Liver (tissue), 9 donors: Measurements from ENCODE around the gene ATP2B2. TPM values are rescaled to one million over a fixed set of nuclear protein-coding genes. Genes with fewer than 3 reads are reported as not detected.

Source experiments
- DNase-seq: peaks from one replicate; pipeline ENCODE4 v3.0.0-alpha.2; 2017; ENCODE audit warnings: low spot score
- H3K27ac ChIP-seq, 2 donors: one replicate each; pipeline ENCODE4 v1.7.0; 2013; ENCODE audit warnings: inconsistent platforms in 2 of 2, low read length in 2 of 2, control low read depth in 1 of 2, low read depth in 1 of 2, mild to moderate bottlenecking in 1 of 2
- H3K27me3 ChIP-seq, 4 donors: one replicate each; pipeline versions ENCODE4 v1.6.1 to v1.7.0; 2013; ENCODE audit warnings: low read length in 3 of 4, inconsistent platforms in 1 of 4, mild to moderate bottlenecking in 1 of 4, moderate library complexity in 1 of 4; ENCODE audit not compliant: control insufficient read depth in 4 of 4, insufficient read depth in 4 of 4
- H3K36me3 ChIP-seq, 4 donors: one replicate each; pipeline versions ENCODE4 v1.6.1 to v1.7.0; 2013; ENCODE audit warnings: low read length in 3 of 4, mild to moderate bottlenecking in 3 of 4, low read depth in 1 of 4, moderate library complexity in 1 of 4; ENCODE audit not compliant: control insufficient read depth in 4 of 4, insufficient read depth in 3 of 4
- H3K4me1 ChIP-seq, 4 donors: one replicate each; pipeline versions ENCODE4 v1.6.1 to v1.7.0; 2013; ENCODE audit warnings: low read length in 3 of 4, mild to moderate bottlenecking in 3 of 4, moderate library complexity in 1 of 4; ENCODE audit not compliant: control insufficient read depth in 4 of 4, insufficient read depth in 4 of 4
- H3K4me3 ChIP-seq, 3 donors: one replicate each; pipeline versions ENCODE4 v1.6.1 to v1.7.0; 2013; ENCODE audit warnings: low read length in 3 of 3, control low read depth in 1 of 3, low read depth in 1 of 3, mild to moderate bottlenecking in 1 of 3
- H3K9ac ChIP-seq, 2 donors: one replicate each; pipeline ENCODE4 v1.7.0; 2013; ENCODE audit warnings: low read length in 2 of 2, mild to moderate bottlenecking in 2 of 2, moderate library complexity in 2 of 2, control low read depth in 1 of 2, low read depth in 1 of 2
- H3K9me3 ChIP-seq, 4 donors: one replicate each; pipeline versions ENCODE4 v1.6.1 to v1.7.0; 2013; ENCODE audit warnings: low read length in 3 of 4; ENCODE audit not compliant: control insufficient read depth in 4 of 4
- EGR1 ChIP-seq, 2 donors: IDR thresholded peaks; 2 replicates each; pipeline ENCODE4 v1.6.1; 2016 to 2018; ENCODE audit warnings: antibody characterized with exemption in 2 of 2, low read depth in 2 of 2
- FOXA1 ChIP-seq: IDR thresholded peaks from 2 replicates; pipeline ENCODE4 v1.6.1; 2016; ENCODE audit warnings: antibody characterized with exemption
- FOXA2 ChIP-seq: IDR thresholded peaks from 2 replicates; pipeline ENCODE4 v1.6.1; 2016; ENCODE audit warnings: antibody characterized with exemption
- GABPA ChIP-seq, 2 donors: IDR thresholded peaks in 1 of 2; conservative IDR thresholded peaks in 1 of 2; 2 replicates each; pipeline ENCODE4 v1.6.1; 2016; ENCODE audit warnings: antibody characterized with exemption in 2 of 2, mild to moderate bottlenecking in 1 of 2, moderate library complexity in 1 of 2
- HNF4A ChIP-seq, 2 donors: conservative IDR thresholded peaks; 2 replicates each; pipeline ENCODE4 v1.6.1; 2016; ENCODE audit warnings: antibody characterized with exemption in 2 of 2, mild to moderate bottlenecking in 2 of 2
- HNF4G ChIP-seq: IDR thresholded peaks from 2 replicates; pipeline ENCODE4 v1.6.1; 2016; ENCODE audit warnings: antibody characterized with exemption
- JUND ChIP-seq, 2 donors: IDR thresholded peaks; 2 replicates each; pipeline ENCODE4 v1.6.1; 2016; ENCODE audit warnings: antibody characterized with exemption in 2 of 2
- NR2F2 ChIP-seq: IDR thresholded peaks from 2 replicates; pipeline ENCODE4 v1.6.1; 2016; ENCODE audit warnings: antibody characterized with exemption
- RAD21 ChIP-seq, 2 donors: IDR thresholded peaks; 2 replicates each; pipeline ENCODE4 v1.6.1; 2016; ENCODE audit warnings: antibody characterized with exemption in 2 of 2, mild to moderate bottlenecking in 2 of 2
- RXRA ChIP-seq, 2 donors: IDR thresholded peaks; 2 replicates each; pipeline ENCODE4 v1.6.1; 2017 to 2018; ENCODE audit warnings: antibody characterized with exemption in 2 of 2, mild to moderate bottlenecking in 1 of 2
- SP1 ChIP-seq: IDR thresholded peaks from 2 replicates; pipeline ENCODE4 v1.6.1; 2018; ENCODE audit warnings: antibody characterized with exemption, mild to moderate bottlenecking
- TAF1 ChIP-seq: conservative IDR thresholded peaks from 2 replicates; pipeline ENCODE4 v1.6.1; 2016; ENCODE audit warnings: antibody characterized with exemption, mild to moderate bottlenecking
- YY1 ChIP-seq: IDR thresholded peaks from 2 replicates; pipeline ENCODE4 v1.6.1; 2016; ENCODE audit warnings: antibody characterized with exemption, mild to moderate bottlenecking
- WGBS: extraction: QIAGEN DNeasy Blood & Tissue Kit; methylation state at CpG from one replicate; pipeline ENCODE4 v1.1.7; 2013; 5-methylcytosine and 5-hydroxymethylcytosine counted together
- polyA plus RNA-seq, 2 donors: library from polyadenylated mRNA; stranded (reverse) in 1 of 2; unstranded in 1 of 2; fragments of 200-250 nt in 1 of 2; fragments of >200 nt in 1 of 2; fragmentation: Nextera tagmentation in 1 of 2; extraction: Ambion mirVana in 1 of 2; gene quantifications; one replicate each; pipeline versions ENCODE4 v1.2.1 to v1.2.3, GENCODE V29; 2013 to 2015
- total RNA-seq, 2 donors: library from RNA; depleted of rRNA; stranded (reverse); fragments of >200 nt; gene quantifications; one replicate each; pipeline ENCODE4 v1.2.3, GENCODE V29; 2014
- TF ChIP-seq, protein P1 (sequence below): fragments of 150-350 bp; IDR thresholded peaks from 2 replicates; pipeline ENCODE4 v1.5.1; 2017; ENCODE audit warnings: improper control_type of control experiment, low read depth, low read length; ENCODE audit not compliant: missing input control
- TF ChIP-seq, protein P2 (sequence below): IDR thresholded peaks from 2 replicates; pipeline ENCODE4 v1.6.1; 2016; ENCODE audit warnings: antibody characterized with exemption
- TF ChIP-seq, protein P3 (sequence below): IDR thresholded peaks from 2 replicates; pipeline ENCODE4 v1.6.1; 2016; ENCODE audit warnings: antibody characterized with exemption
- TF ChIP-seq, protein P4 (sequence below): IDR thresholded peaks from 2 replicates; pipeline ENCODE4 v1.6.1; 2016; ENCODE audit warnings: antibody characterized with exemption, mild to moderate bottlenecking
- TF ChIP-seq, protein P5 (sequence below): IDR thresholded peaks from 2 replicates; pipeline ENCODE4 v1.6.1; 2016; ENCODE audit warnings: antibody characterized with exemption
- donor health status: healthy.
- donor health status: healthy.
- donor health status: healthy.
- donor health status: healthy.
- donor health status: healthy.

ATP2B2 gene
- total and polyA plus RNA-seq, 4 donors, result 10.4 to 27.8 (median 20.7) TPM

DNA sequence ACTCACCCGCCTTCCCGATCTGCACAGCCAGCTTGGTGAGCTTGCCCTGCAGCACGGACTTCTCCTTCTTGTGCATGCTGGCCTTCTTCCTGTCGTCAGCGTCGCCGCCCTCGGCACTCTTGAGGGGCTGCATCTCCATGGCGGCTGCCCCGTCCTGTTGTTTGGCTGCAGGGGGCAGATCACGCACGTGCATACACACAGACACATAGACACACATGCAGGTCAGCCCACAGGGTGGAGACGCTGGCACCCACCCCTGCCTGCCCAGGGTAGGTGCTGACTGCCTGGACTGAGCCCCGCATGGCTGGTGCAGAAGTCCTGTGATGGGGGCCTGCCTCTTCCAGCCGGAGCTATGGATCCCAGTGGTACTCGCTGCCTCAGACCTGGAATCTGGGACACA lies 127.1 kb downstream of the ATP2B2 start:
- H3K27ac ChIP-seq, result no peak overlapping the region
- H3K4me3 ChIP-seq, result no peak overlapping the region
- H3K9me3 ChIP-seq, result no peaks in the 10 kb centered on the region
- no peak for DNase-seq
- 93% methylated on average over 16 of the region's 16 CpGs for WGBS
- no peak for TF ChIP-seq NR2F2
- no peak for TF ChIP-seq HNF4A (conservative IDR thresholded peaks at IDR 0.05)
- H3K9ac ChIP-seq, result no peak overlapping the region
- H3K27me3 ChIP-seq, result no peaks in the 10 kb centered on the region
- H3K36me3 ChIP-seq, result peaks cover 0 to 52% (median 12%) of the 10 kb centered on the region in 4 donors
- no peaks in the 10 kb centered on the region for H3K4me1 ChIP-seq

DNA sequence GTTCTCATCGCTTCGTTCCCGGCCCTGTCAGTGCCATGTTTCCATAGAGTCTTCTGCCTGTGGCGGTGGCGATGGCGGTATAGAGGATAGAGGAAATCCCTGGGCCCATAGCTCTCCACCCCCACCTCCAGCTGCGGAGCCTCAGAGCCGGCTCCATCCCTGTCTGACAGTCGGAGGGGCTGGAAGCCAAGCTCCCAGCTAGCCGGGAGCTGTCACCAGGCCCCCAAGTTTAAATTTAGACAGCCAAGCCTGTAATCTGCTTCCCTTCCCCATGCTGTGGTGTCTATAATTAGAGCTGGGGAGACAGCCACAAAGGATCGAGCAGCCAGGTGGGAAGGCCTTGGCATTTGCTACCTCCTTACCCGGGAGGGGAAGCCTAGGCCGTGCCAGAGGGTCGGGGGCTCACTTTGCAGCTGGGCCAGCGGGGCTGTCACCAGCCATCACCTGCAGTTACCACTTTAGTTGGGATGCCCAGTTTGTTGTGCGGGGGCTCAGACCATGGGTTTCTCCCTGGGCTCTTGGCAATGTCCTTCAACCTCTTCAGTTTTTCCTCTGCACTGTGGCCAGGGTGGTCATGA lies 128.1 kb downstream of the ATP2B2 start:
- H3K4me3 ChIP-seq, result no peak overlapping the region

More for the DNA sequence above, 128.1 kb downstream of the ATP2B2 start:
- Histone ChIP-seq H3K9me3 (no peaks in the 10 kb centered on the region), H3K36me3 (peaks cover 0 to 49% (median 12%) of the 10 kb centered on the region in 4 donors), H3K27ac (no peak overlapping the region), H3K4me1 (no peaks in the 10 kb centered on the region), H3K27me3 (no peaks in the 10 kb centered on the region), H3K9ac (no peak overlapping the region)
- TF ChIP-seq YY1 (no peak), NR2F2 (no peak), SP1 (no peak), RAD21 (IDR thresholded peaks at IDR 0.05) (no peak), FOXA2 (no peak), HNF4A (conservative IDR thresholded peaks at IDR 0.05) (no peak), HNF4G (no peak), FOXA1 (no peak), EGR1 (IDR thresholded peaks at IDR 0.05; ENCODE audit: low read depth in 2 of 2) (no peak), RXRA (IDR thresholded peaks at IDR 0.05) (no peak), TAF1 (no peak), JUND (IDR thresholded peaks at IDR 0.05) (no peak), GABPA (IDR thresholded peaks at IDR 0.05 in 1 of 2, conservative IDR thresholded peaks at IDR 0.05 in 1 of 2) (no peak)
- TF ChIP-seq, protein P1, sequence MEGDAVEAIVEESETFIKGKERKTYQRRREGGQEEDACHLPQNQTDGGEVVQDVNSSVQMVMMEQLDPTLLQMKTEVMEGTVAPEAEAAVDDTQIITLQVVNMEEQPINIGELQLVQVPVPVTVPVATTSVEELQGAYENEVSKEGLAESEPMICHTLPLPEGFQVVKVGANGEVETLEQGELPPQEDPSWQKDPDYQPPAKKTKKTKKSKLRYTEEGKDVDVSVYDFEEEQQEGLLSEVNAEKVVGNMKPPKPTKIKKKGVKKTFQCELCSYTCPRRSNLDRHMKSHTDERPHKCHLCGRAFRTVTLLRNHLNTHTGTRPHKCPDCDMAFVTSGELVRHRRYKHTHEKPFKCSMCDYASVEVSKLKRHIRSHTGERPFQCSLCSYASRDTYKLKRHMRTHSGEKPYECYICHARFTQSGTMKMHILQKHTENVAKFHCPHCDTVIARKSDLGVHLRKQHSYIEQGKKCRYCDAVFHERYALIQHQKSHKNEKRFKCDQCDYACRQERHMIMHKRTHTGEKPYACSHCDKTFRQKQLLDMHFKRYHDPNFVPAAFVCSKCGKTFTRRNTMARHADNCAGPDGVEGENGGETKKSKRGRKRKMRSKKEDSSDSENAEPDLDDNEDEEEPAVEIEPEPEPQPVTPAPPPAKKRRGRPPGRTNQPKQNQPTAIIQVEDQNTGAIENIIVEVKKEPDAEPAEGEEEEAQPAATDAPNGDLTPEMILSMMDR, result no peak
- TF ChIP-seq, protein P2, sequence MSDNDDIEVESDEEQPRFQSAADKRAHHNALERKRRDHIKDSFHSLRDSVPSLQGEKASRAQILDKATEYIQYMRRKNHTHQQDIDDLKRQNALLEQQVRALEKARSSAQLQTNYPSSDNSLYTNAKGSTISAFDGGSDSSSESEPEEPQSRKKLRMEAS, result no peak
- TF ChIP-seq, protein P3, sequence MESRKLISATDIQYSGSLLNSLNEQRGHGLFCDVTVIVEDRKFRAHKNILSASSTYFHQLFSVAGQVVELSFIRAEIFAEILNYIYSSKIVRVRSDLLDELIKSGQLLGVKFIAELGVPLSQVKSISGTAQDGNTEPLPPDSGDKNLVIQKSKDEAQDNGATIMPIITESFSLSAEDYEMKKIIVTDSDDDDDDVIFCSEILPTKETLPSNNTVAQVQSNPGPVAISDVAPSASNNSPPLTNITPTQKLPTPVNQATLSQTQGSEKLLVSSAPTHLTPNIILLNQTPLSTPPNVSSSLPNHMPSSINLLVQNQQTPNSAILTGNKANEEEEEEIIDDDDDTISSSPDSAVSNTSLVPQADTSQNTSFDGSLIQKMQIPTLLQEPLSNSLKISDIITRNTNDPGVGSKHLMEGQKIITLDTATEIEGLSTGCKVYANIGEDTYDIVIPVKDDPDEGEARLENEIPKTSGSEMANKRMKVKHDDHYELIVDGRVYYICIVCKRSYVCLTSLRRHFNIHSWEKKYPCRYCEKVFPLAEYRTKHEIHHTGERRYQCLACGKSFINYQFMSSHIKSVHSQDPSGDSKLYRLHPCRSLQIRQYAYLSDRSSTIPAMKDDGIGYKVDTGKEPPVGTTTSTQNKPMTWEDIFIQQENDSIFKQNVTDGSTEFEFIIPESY, result no peak
- TF ChIP-seq, protein P4, sequence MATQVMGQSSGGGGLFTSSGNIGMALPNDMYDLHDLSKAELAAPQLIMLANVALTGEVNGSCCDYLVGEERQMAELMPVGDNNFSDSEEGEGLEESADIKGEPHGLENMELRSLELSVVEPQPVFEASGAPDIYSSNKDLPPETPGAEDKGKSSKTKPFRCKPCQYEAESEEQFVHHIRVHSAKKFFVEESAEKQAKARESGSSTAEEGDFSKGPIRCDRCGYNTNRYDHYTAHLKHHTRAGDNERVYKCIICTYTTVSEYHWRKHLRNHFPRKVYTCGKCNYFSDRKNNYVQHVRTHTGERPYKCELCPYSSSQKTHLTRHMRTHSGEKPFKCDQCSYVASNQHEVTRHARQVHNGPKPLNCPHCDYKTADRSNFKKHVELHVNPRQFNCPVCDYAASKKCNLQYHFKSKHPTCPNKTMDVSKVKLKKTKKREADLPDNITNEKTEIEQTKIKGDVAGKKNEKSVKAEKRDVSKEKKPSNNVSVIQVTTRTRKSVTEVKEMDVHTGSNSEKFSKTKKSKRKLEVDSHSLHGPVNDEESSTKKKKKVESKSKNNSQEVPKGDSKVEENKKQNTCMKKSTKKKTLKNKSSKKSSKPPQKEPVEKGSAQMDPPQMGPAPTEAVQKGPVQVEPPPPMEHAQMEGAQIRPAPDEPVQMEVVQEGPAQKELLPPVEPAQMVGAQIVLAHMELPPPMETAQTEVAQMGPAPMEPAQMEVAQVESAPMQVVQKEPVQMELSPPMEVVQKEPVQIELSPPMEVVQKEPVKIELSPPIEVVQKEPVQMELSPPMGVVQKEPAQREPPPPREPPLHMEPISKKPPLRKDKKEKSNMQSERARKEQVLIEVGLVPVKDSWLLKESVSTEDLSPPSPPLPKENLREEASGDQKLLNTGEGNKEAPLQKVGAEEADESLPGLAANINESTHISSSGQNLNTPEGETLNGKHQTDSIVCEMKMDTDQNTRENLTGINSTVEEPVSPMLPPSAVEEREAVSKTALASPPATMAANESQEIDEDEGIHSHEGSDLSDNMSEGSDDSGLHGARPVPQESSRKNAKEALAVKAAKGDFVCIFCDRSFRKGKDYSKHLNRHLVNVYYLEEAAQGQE, result no peak
- TF ChIP-seq, protein P5, sequence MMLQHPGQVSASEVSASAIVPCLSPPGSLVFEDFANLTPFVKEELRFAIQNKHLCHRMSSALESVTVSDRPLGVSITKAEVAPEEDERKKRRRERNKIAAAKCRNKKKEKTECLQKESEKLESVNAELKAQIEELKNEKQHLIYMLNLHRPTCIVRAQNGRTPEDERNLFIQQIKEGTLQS, result no peak
- no peak for DNase-seq
- 83% methylated on average over 16 of the region's 16 CpGs for WGBS
